HPDE6-E6E7 (cell line): ENCODE data around the gene MYO15A.

Source experiments
- DNase-seq: peaks from one replicate; pipeline ENCODE4 v3.0.0; 2011; ENCODE audit warnings: missing footprints; ENCODE audit errors: extremely low spot score

The MYO15A gene

DNA sequence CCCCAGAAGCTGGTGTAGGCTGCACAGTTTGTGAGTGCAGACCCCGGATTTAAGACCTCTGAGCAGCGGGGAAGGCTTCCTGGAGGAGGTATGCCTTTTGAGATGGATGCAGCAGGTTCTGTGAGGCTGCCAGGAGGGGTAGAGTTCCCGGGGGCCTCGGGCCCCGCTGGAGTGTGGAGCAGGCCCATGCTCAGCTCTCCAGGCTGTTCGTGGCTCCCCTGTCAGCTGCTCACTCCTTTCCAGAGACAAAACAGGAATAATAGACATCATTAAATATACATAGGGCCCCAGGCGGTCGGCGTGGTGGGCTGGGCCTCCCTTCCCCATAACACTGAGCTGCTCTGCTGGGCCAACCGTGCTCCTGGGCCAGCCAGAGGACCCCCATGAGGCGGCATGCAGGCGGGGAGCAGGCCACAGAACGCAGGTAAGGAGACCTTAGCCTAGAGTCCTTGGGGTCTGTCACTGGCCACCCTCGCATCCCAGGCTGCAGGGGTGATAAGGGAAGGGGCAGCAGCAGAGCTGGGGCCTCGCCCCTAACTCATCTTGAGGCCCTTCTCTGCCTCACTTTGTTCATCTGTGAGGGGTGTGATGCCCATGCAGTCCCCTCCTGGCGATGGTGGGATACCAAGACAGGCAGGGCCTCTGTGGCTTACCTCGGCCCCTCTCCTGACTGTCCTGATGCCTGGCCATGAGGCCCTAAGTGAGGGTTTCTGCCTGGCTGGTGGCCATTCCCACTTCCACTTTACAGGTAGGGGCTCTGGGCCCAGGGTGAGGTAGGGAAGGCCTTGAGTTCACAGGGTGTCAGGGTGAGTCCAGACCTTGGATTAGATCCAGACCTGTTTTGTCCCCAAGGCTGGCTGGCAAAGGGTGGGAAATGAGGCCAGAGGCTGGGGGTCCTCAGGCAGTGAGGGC lies at the start of gene MYO15A:
TSS of gene MYO15A (plus strand) at position 356 of the 912 bp plus-strand sequence. CDS start 10,045 bp downstream, outside the sequence.
- no peak for DNase-seq

DNA sequence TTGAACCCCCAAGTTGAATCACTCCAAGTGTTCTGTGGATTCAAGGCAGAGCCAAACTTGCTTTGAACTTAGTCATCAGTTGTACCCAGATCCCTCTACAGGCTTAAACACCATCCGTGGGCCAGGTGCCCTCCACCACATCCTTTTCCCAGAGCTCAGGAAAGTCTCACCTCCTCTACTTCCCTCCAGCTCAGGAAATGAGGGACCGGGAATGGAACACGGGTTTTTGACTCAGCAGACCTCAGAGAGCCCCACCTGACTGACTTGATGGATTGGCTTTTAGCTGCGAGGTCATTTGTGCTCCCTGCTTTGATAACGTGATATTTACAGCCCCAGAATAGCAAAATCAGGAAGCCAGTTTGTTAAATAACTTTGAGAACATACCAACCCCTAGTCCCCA lies 49.3 kb upstream of the MYO15A start:
- DNase-seq = no peak

DNA sequence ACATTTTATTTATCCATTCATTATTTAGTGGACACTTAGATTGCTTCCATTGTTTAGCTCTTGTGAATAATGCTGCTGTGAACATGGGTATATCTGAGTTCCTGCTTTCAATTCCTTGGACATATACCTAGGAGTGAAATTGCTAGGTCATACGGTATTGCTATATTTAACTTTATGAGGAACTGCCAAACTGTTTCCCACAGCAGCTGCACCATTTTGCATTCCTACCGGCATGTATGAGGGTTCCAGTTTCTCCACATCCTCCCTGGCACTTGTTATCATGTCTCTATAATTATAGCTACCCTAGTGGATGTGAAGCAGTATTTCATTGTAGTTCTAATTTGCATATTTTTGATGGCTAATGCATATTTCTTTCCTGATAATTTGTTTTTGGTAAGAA lies 44.5 kb upstream of the MYO15A start:
- DNase-seq = no peak

GRCh38 chr17:18065546-18065945 lies 43.0 kb upstream of the MYO15A start:
- no peak for DNase-seq

DNA sequence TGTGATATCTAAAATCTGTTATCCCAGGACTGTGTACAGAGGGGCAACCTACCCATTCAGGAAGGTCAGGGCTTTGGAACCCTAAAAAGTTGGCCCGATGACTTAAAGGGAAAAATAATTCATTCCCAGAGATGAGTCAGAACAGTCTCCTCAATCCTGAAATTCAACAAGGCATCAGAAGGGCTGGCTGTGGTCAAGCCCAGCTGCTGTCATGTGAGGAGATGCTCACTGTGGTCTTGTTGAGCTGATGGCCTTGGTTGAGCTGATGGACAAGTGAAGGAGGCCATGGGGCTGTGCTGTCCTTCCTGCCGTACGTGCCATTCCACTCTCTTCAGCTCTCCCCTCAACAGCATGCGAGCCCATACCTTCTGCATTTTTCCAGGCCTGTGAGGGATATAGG lies 41.7 kb upstream of the MYO15A start:
- DNase-seq = no peak

DNA sequence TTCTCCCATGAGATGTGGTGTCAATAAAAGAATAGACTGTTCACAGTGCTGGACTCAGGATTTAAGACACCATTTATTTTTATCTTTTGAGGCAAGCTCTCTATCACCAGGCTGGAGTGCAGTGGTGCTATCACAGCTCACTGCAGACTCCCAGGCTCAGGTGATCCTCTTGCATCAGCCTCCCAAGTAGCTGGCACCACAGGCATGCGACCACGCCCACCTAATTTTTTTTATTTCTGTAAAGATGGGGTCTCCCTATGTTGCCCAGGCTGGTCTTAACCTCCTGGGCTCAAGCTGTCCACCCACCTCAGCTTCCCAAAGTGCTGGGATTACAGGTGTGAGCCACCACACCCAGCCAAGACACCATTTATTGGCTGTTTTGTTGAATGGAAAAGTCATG lies 39.5 kb upstream of the MYO15A start:
- no peak for DNase-seq

- no peak for DNase-seq
Observed at GRCh38 chr17:18070861-18071340, 37.7 kb upstream of the MYO15A start.

- DNase-seq = no peak
Observed at GRCh38 chr17:18071751-18072150, 36.8 kb upstream of the MYO15A start.

DNA sequence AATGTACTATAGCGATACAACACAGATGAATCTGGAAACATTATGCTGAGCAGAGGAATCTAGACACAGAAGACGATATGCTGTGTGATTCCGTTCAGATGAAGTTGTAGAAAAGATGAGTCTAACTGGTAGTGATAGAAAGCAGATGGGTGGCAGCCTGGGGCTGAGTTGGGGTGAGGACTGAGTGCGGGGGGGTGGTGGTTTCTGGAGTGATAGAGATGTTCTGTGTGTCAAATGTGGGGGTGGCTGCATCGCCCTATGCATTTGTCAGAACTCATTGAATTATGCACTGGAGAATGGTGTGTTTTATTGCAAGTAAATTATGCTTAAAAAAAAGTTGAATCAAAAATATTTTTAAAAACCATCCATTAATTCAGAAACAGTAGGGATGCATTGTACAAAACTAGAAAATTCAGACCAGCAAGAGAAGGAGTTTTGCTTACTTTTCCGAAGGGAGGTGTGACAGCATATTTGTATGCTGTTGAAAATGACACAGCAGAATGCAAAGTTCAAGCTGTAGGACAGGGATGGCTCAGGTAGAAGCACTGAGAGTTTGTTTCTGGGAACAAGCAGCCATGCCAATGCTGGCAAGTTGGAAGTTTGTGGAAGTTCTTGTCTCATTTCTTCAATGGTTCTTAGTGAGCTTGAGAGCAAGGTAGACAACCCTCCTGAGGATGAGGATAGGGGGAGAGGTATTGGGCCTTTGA lies 33.8 kb upstream of the MYO15A start:
- DNase-seq = no peak

- no peak for DNase-seq
Observed at GRCh38 chr17:18076936-18077335, 31.6 kb upstream of the MYO15A start.

DNA sequence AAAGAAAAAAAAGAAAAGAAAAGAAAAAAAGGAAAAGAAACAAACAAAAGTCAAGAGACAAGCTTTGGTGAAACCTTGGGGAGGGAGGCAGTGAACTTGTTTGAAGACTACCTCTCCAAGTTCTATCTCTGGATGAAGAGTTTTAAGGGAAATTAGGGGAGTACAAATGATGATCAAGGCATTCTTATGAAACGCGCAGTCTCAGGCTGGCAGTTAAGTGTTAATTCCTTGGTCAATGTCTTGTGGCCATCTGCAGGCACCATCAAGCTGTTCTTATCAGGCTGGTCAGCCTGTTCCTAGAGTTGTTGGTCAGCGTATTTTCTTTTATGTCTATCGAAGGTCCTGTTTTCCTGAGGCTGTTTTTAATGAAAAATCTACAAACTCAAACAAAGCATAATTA lies 29.0 kb upstream of the MYO15A start:
- no peak for DNase-seq

- DNase-seq = no peak
Observed at GRCh38 chr17:18084256-18084655, 24.3 kb upstream of the MYO15A start.

DNA sequence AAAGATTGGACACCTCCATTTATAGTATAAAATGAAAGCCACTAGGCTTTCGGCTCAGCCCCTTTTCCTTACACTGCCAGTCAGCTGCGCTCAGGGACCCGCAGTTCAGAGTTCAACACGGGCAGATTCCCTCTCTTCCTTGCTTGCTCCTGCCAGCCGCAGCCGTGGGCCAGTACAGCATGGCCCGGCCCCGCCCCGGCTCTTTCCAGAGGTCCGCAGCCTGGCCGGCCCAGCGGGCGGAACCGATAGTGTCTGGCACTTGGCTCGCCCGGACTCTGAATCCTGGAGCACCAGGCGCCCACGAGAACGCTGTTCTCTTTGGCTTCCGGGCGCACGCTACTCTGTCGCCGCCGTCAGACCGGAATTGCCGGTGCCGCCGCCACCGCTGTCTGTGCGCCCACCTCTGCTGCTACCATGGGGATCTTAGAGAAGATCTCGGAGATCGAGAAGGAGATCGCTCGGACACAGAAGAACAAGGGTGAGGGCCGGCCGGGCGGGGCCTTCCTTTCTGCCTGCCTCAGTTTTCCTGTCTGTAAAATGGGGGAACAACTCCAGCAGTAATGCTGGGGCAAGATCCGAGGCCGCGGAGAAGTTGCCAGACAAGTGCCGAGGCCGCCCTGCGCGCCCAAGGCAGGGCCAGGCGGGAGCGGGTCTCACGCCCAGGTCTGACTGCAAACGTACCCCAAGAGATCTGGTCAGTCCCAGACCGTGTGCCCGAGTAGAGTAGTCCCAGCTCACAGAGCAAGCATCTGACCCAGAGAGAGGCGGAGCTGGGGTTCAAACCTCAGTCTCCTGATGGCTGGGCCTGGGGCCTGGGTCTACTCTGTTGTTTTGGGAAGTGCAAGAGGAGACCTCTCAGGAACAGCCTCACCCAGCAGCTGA lies 20.7 kb upstream of the MYO15A start, which contains the start of gene DRG2:
TSS of gene DRG2 (plus strand) at position 339 of the 882 bp plus-strand sequence. CDS start at position 415, 76 bp downstream.
- DNase-seq = peak; percentile 89

GRCh38 chr17:18089613-18090012 lies 18.9 kb upstream of the MYO15A start:
- DNase-seq = no peak

GRCh38 chr17:18093616-18094408 lies 14.7 kb upstream of the MYO15A start:
- DNase-seq = no peak

GRCh38 chr17:18094409-18094807 lies 14.1 kb upstream of the MYO15A start:
- DNase-seq = no peak

DNA sequence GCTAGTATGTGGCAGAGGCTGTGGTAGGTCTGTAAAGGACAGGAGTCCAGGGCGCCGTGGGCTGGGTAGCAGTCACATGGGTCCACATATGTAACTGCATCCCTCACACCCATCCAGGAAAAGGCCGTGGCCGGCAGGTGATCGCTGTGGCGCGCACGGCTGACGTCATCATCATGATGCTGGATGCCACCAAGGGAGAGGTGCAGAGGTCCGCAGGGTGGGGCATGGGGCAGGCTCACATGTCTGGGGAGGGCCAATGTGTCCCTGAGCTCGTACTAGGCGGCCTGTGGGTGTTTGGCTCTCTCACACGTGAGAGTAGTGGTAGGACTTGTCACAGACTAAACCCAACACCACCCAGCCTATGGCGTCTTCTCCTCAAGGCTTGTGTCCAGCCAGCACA lies 9.0 kb upstream of the MYO15A start:
- no peak for DNase-seq

DNA sequence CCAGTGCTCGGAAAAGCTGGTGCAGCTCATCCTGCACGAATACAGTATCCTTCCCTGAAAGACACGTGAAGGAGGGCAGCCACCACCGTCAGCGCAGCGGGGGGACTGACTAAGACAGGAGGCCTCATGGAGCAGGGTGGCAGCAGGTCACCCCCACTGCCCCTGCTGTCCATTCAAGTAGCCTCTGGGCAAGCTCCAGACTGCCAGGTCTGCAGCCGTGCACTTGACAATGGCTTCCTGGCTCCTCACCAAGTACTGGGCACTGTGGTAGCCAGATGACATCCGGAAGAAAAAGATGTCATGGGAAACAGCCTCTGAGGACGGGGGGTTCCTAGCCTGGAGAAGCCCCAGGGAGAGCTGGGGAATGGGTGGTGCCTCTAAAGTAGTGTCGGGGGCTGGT lies 7.9 kb upstream of the MYO15A start:
- no peak for DNase-seq

GRCh38 chr17:18101828-18102227 lies 6.7 kb upstream of the MYO15A start:
- no peak for DNase-seq

DNA sequence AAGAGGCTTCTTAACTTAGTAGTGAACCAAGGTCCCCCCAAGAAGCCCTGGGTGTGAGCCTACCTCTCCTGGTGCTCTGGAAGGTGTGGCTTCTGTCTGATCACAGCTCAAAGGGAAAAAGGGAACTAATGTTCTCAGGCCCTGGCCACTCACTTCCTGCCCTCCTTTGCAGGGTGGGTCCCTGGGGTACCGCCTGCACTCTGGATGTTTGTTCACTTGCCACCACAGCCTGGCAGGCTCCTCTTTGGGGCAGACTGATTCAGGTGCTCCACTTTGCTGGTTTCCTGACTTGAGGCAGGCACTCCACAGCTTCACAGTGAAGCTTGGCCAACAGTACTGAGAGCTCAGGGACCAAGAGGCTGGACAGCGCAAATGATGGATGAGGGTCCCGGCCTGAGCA lies 5.9 kb upstream of the MYO15A start:
- DNase-seq = no peak

GRCh38 chr17:18105027-18105426 lies 3.5 kb upstream of the MYO15A start:
- DNase-seq = no peak
